ENCODE results near the gene INTS14.
"Not testable (repeated sequence)": the region's sequence is repeated elsewhere in the genome, so short reads cannot be mapped to it uniquely, and the experiment has no call there.

The INTS14 gene

GRCh38 chr15:65629548-65629947, 18.6 kb upstream of the INTS14 start:
- Histone ChIP-seq H3K9me3 (ENCODE audit: insufficient read depth, low read depth, low read length) (no peaks in the 10 kb centered on the region), H3K27ac (ENCODE audit: low read length) (no peak overlapping the region), H3K4me1 (ENCODE audit: insufficient read depth, low read length) (peaks cover 7% of the 10 kb centered on the region; the same call in 1 of the 2 replicates), H3K27me3 (ENCODE audit: insufficient read depth, low read length) (no peaks in the 10 kb centered on the region), H3K36me3 (ENCODE audit: insufficient read depth, low read depth, low read length) (no peaks in the 10 kb centered on the region), H3K9ac (ENCODE audit: low read depth, low read length) (no peak overlapping the region), H3K4me3 (ENCODE audit: low read length) (no peak overlapping the region)

- Histone ChIP-seq H3K9me3 (ENCODE audit: insufficient read depth, low read depth, low read length) (no peaks in the 10 kb centered on the region), H3K36me3 (ENCODE audit: insufficient read depth, low read depth, low read length) (no peaks in the 10 kb centered on the region), H3K27me3 (ENCODE audit: insufficient read depth, low read length) (no peaks in the 10 kb centered on the region), H3K4me1 (ENCODE audit: insufficient read depth, low read length) (peaks cover 7% of the 10 kb centered on the region; the same call in 1 of the 2 replicates), H3K27ac (ENCODE audit: low read length) (no peak overlapping the region), H3K4me3 (ENCODE audit: low read length) (no peak overlapping the region), H3K9ac (ENCODE audit: low read depth, low read length) (no peak overlapping the region)
These were observed 15.9 kb upstream of the INTS14 start for GRCh38 chr15:65626856-65627255.

GRCh38 chr15:65623103-65623502, 12.2 kb upstream of the INTS14 start:
- H3K4me3 ChIP-seq (ENCODE audit: low read length): no peak overlapping the region
- no peaks in the 10 kb centered on the region for H3K36me3 ChIP-seq (ENCODE audit: insufficient read depth, low read depth, low read length)
- H3K4me1 ChIP-seq (ENCODE audit: insufficient read depth, low read length): peaks cover 13% of the 10 kb centered on the region
- H3K9me3 ChIP-seq (ENCODE audit: insufficient read depth, low read depth, low read length): no peaks in the 10 kb centered on the region
- no peak overlapping the region for H3K9ac ChIP-seq (ENCODE audit: low read depth, low read length)
- no peak overlapping the region for H3K27ac ChIP-seq (ENCODE audit: low read length)
- H3K27me3 ChIP-seq (ENCODE audit: insufficient read depth, low read length): no peaks in the 10 kb centered on the region

- Histone ChIP-seq H3K9me3 (ENCODE audit: insufficient read depth, low read depth, low read length) (no peaks in the 10 kb centered on the region), H3K27ac (ENCODE audit: low read length) (no peak within 1 kb of the TSS), H3K9ac (ENCODE audit: low read depth, low read length) (no peak within 1 kb of the TSS), H3K4me3 (ENCODE audit: low read length) (no peak within 1 kb of the TSS), H3K36me3 (ENCODE audit: insufficient read depth, low read depth, low read length) (no peaks in the 10 kb centered on the region), H3K27me3 (ENCODE audit: insufficient read depth, low read length) (no peaks in the 10 kb centered on the region), H3K4me1 (ENCODE audit: insufficient read depth, low read length) (peaks cover 13% of the 10 kb centered on the region)
These were observed 10.7 kb upstream of the INTS14 start, which contains the start of gene SLC24A1 for GRCh38 chr15:65621638-65622037. Gene SLC24A1, plus strand, starts transcription at chr15:65621938. Its CDS starts 2,143 bp downstream, at chr15:65624081.

GRCh38 chr15:65620833-65621232, 9.9 kb upstream of the INTS14 start:
- Histone ChIP-seq H3K9me3 (ENCODE audit: insufficient read depth, low read depth, low read length) (no peaks in the 10 kb centered on the region), H3K27me3 (ENCODE audit: insufficient read depth, low read length) (no peaks in the 10 kb centered on the region), H3K36me3 (ENCODE audit: insufficient read depth, low read depth, low read length) (no peaks in the 10 kb centered on the region), H3K27ac (ENCODE audit: low read length) (no peak overlapping the region), H3K4me3 (ENCODE audit: low read length) (no peak overlapping the region), H3K9ac (ENCODE audit: low read depth, low read length) (no peak overlapping the region), H3K4me1 (ENCODE audit: insufficient read depth, low read length) (peaks cover 13% of the 10 kb centered on the region)

- Histone ChIP-seq H3K27me3 (ENCODE audit: insufficient read depth, low read length) (no peaks in the 10 kb centered on the region), H3K9ac (ENCODE audit: low read depth, low read length) (no peak overlapping the region), H3K36me3 (ENCODE audit: insufficient read depth, low read depth, low read length) (no peaks in the 10 kb centered on the region)
These were observed 8.8 kb upstream of the INTS14 start for GRCh38 chr15:65619626-65620290.

GRCh38 chr15:65618560-65619109, 7.7 kb upstream of the INTS14 start:
- H3K36me3 ChIP-seq (ENCODE audit: insufficient read depth, low read depth, low read length): no peaks in the 10 kb centered on the region
- no peaks in the 10 kb centered on the region for H3K27me3 ChIP-seq (ENCODE audit: insufficient read depth, low read length)
- H3K9me3 ChIP-seq (ENCODE audit: insufficient read depth, low read depth, low read length): no peaks in the 10 kb centered on the region
- peaks cover 13% of the 10 kb centered on the region for H3K4me1 ChIP-seq (ENCODE audit: insufficient read depth, low read length)
- H3K27ac ChIP-seq (ENCODE audit: low read length): no peak overlapping the region
- no peak overlapping the region for H3K9ac ChIP-seq (ENCODE audit: low read depth, low read length)
- H3K4me3 ChIP-seq (ENCODE audit: low read length): peak overlapping the region; percentile 34

More at GRCh38 chr15:65619626-65620290, 8.8 kb upstream of the INTS14 start:
- Histone ChIP-seq H3K9me3 (ENCODE audit: insufficient read depth, low read depth, low read length) (no peaks in the 10 kb centered on the region), H3K4me3 (ENCODE audit: low read length) (no peak overlapping the region), H3K4me1 (ENCODE audit: insufficient read depth, low read length) (peaks cover 13% of the 10 kb centered on the region), H3K27ac (ENCODE audit: low read length) (no peak overlapping the region)

GRCh38 chr15:65615887-65616286, 5.0 kb upstream of the INTS14 start:
- not testable (repeated sequence) for H3K27ac ChIP-seq (ENCODE audit: low read length); H3K4me3 ChIP-seq (ENCODE audit: low read length)

GRCh38 chr15:65612949-65613744, 2.2 kb upstream of the INTS14 start:
- Histone ChIP-seq H3K27me3 (ENCODE audit: insufficient read depth, low read length) (no peaks in the 10 kb centered on the region), H3K4me1 (ENCODE audit: insufficient read depth, low read length) (peaks cover 7% of the 10 kb centered on the region; the same call in 1 of the 2 replicates), H3K4me3 (ENCODE audit: low read length) (no peak overlapping the region), H3K9me3 (ENCODE audit: insufficient read depth, low read depth, low read length) (no peaks in the 10 kb centered on the region), H3K36me3 (ENCODE audit: insufficient read depth, low read depth, low read length) (no peaks in the 10 kb centered on the region), H3K9ac (ENCODE audit: low read depth, low read length) (no peak overlapping the region), H3K27ac (ENCODE audit: low read length) (no peak overlapping the region)

More at GRCh38 chr15:65615887-65616286, 5.0 kb upstream of the INTS14 start:
- not testable (repeated sequence) for H3K9ac ChIP-seq (ENCODE audit: low read depth, low read length); H3K9me3 ChIP-seq (ENCODE audit: insufficient read depth, low read depth, low read length); H3K27me3 ChIP-seq (ENCODE audit: insufficient read depth, low read length); H3K36me3 ChIP-seq (ENCODE audit: insufficient read depth, low read depth, low read length)
- peaks cover 20% of the 10 kb centered on the region for H3K4me1 ChIP-seq (ENCODE audit: insufficient read depth, low read length)

GRCh38 chr15:65612616-65612946, 1.6 kb upstream of the INTS14 start:
- no peak overlapping the region for H3K4me3 ChIP-seq (ENCODE audit: low read length)
- no peak overlapping the region for H3K27ac ChIP-seq (ENCODE audit: low read length)
- no peaks in the 10 kb centered on the region for H3K9me3 ChIP-seq (ENCODE audit: insufficient read depth, low read depth, low read length)

GRCh38 chr15:65611888-65612615, 1.1 kb upstream of the INTS14 start:
- Histone ChIP-seq H3K27me3 (ENCODE audit: insufficient read depth, low read length) (no peaks in the 10 kb centered on the region), H3K4me3 (ENCODE audit: low read length) (peak overlapping the region; percentile 91), H3K27ac (ENCODE audit: low read length) (peak overlapping the region; percentile 73), H3K9ac (ENCODE audit: low read depth, low read length) (peak overlapping the region; percentile 94), H3K4me1 (ENCODE audit: insufficient read depth, low read length) (peaks cover 7% of the 10 kb centered on the region; the same call in 1 of the 2 replicates), H3K9me3 (ENCODE audit: insufficient read depth, low read depth, low read length) (no peaks in the 10 kb centered on the region), H3K36me3 (ENCODE audit: insufficient read depth, low read depth, low read length) (0 out of 2 replicates have a peak, but pooled peaks cover 5% of the 10 kb centered on the region)

More at GRCh38 chr15:65612616-65612946, 1.6 kb upstream of the INTS14 start:
- Histone ChIP-seq H3K27me3 (ENCODE audit: insufficient read depth, low read length) (no peaks in the 10 kb centered on the region), H3K9ac (ENCODE audit: low read depth, low read length) (peak overlapping the region; percentile 94; the same call in 1 of the 2 replicates), H3K36me3 (ENCODE audit: insufficient read depth, low read depth, low read length) (no peaks in the 10 kb centered on the region), H3K4me1 (ENCODE audit: insufficient read depth, low read length) (peaks cover 7% of the 10 kb centered on the region; the same call in 1 of the 2 replicates)

All from iPS-20b (cell line).